Peyer's patch (tissue), 4 donors: ENCODE data around the gene PRSS36.
"Not testable (repeated sequence)": the region's sequence is repeated elsewhere in the genome, so short reads cannot be mapped to it uniquely, and the experiment has no call there.

Experiments used
- CTCF ChIP-seq, 6 experiments: fragments of 450-650 bp in 4 of 6; fragments of 200-600 bp in 2 of 6; sonication (generic) in 1 of 6; IDR thresholded peaks; one replicate each; pipeline ENCODE4 v1.5.1; 2017 to 2019; ENCODE audit warnings: antibody characterized with exemption in 6 of 6, mild to moderate bottlenecking in 3 of 6, moderate library complexity in 1 of 6
- POLR2A ChIP-seq, 2 donors: fragments of 450-650 bp; IDR thresholded peaks; one replicate each; pipeline ENCODE4 v1.5.1; 2017; ENCODE audit warnings: antibody characterized with exemption in 2 of 2, mild to moderate bottlenecking in 2 of 2, moderate library complexity in 2 of 2

- not testable (repeated sequence) for TF ChIP-seq CTCF, POLR2A (IDR thresholded peaks at IDR 0.05)
Measured at GRCh38 chr16:31141071-31141469, 8.8 kb downstream of the PRSS36 start.
